ENCODE results near the gene DPY19L2. TPM values are rescaled to one million over a fixed set of nuclear protein-coding genes. Genes with fewer than 3 reads are reported as not detected.
A peak's percentile ranks its signal among the peaks of the same experiment; 100 is the strongest.
"Not testable (repeated sequence)": the region's sequence is repeated elsewhere in the genome, so short reads cannot be mapped to it uniquely, and the experiment has no call there.

DPY19L2 gene
- total RNA-seq, 1 experiment from 2014 or later = not detected

DNA sequence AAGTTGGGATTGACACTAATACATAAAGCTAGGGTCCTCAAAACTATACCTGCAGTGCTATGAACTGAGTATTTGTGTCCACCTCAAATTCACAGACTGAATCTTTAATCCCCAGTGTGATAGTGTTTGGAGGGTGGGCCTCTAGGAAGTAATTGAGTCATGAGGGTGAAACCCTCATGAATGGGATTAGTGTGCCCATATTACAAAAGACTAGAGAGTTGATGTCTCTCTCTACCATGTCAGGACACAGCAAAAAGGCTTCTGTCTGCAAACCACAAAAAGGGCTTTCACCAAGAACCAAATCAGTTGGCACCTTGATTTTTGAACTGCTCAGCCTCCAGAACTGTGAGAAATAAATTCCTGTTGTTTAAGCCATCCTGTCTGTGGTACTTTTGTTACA, 59.0 kb downstream of the DPY19L2 start:
- H3K79me2 ChIP-seq (ENCODE audit: low read depth); H3K4me2 ChIP-seq; H2AFZ ChIP-seq; H3K9me2 ChIP-seq (ENCODE audit: insufficient read depth); DNase-seq; H3K36me3 ChIP-seq (ENCODE audit: low read depth); POLR2A ChIA-PET (ENCODE audit: unreplicated experiment); H3F3A ChIP-seq (ENCODE audit: insufficient read depth, low read depth); CTCF ChIA-PET; H4K20me1 ChIP-seq (ENCODE audit: insufficient read depth); H3K27me3 ChIP-seq (ENCODE audit: insufficient read depth, low read depth); H3K4me3 ChIP-seq; H3K9me3 ChIP-seq (ENCODE audit: insufficient read depth, low read depth); H3K4me1 ChIP-seq (replicated peaks; ENCODE audit: insufficient read depth); BruUV-seq (replicated peaks); intact Hi-C loops (cut with micrococcal nuclease; ENCODE audit: unreplicated experiment); H3K27ac ChIP-seq: not testable (repeated sequence)

DNA sequence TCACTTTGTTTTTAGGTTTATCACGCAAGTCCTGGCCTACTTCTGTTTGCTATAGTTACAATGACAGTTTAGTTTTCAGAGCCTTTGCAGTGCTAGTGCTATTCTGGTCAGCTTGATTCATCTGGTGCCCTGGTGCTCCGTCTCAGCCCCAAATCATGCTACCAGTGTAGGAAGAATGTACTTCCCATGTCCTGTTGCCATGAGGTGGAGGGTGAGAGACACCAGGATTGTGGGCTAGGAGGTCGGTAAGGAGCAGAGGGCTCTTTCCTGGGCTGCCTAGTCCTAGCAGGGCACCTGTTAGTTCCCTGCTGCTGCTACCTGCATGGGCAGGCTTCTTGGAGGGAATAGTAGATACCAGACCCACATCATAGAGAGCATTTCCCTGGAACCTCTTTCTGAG, 63.3 kb downstream of the DPY19L2 start:
- H4K20me1 ChIP-seq (ENCODE audit: insufficient read depth); H3F3A ChIP-seq (ENCODE audit: insufficient read depth, low read depth); H3K27me3 ChIP-seq (ENCODE audit: insufficient read depth, low read depth); H3K9me3 ChIP-seq (ENCODE audit: insufficient read depth, low read depth); POLR2A ChIA-PET (ENCODE audit: unreplicated experiment); H3K4me3 ChIP-seq; H3K4me2 ChIP-seq; intact Hi-C loops (cut with micrococcal nuclease; ENCODE audit: unreplicated experiment); H3K36me3 ChIP-seq (ENCODE audit: low read depth); BruUV-seq (replicated peaks); CTCF ChIA-PET; H3K9me2 ChIP-seq (ENCODE audit: insufficient read depth); H3K79me2 ChIP-seq (ENCODE audit: low read depth); H3K4me1 ChIP-seq (replicated peaks; ENCODE audit: insufficient read depth); DNase-seq; H3K27ac ChIP-seq; H2AFZ ChIP-seq: not testable (repeated sequence)

DNA sequence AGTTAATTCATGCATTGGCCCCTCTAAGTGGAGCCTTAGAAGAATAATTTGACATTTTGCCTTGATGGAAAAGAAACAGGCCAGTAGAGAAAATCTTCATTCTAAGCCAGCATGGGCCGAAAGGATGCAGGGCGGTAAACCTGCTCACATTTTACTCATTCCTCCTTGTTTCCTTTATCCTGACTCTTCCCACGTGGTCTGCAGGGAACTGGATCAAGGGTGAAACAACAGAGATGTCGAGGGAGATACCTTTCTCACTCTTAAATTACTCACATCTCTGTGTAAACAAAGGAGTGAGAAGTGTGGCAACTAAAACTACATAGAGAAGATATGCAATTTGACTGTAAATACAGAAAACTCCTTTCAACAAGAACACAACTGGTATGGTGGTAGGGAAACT, 73.5 kb downstream of the DPY19L2 start:
- H3K9me3 ChIP-seq (ENCODE audit: insufficient read depth, low read depth); CTCF ChIA-PET: not testable (repeated sequence)
- H3K4me2 ChIP-seq = peak overlapping the region; percentile 42

GRCh38 chr12:63584426-63584825, 83.9 kb downstream of the DPY19L2 start:
- H2AFZ ChIP-seq; POLR2A ChIA-PET (ENCODE audit: unreplicated experiment); H3K79me2 ChIP-seq (ENCODE audit: low read depth); CTCF ChIA-PET; BruUV-seq (replicated peaks); H3K27me3 ChIP-seq (ENCODE audit: insufficient read depth, low read depth); H3K9me2 ChIP-seq (ENCODE audit: insufficient read depth); H3K27ac ChIP-seq; H4K20me1 ChIP-seq (ENCODE audit: insufficient read depth); H3K36me3 ChIP-seq (ENCODE audit: low read depth); intact Hi-C loops (cut with micrococcal nuclease; ENCODE audit: unreplicated experiment); H3K4me3 ChIP-seq; H3F3A ChIP-seq (ENCODE audit: insufficient read depth, low read depth); H3K4me1 ChIP-seq (replicated peaks; ENCODE audit: insufficient read depth); H3K9me3 ChIP-seq (ENCODE audit: insufficient read depth, low read depth): not testable (repeated sequence)
- DNase-seq = peak; percentile 22 to 39
- H3K4me2 ChIP-seq = peak overlapping the region; percentile 3; the same call in 1 of the 2 replicates

More for the DNA sequence above, 73.5 kb downstream of the DPY19L2 start:
- H3K36me3 ChIP-seq (ENCODE audit: low read depth); intact Hi-C loops (cut with micrococcal nuclease; ENCODE audit: unreplicated experiment); H3K27me3 ChIP-seq (ENCODE audit: insufficient read depth, low read depth); H2AFZ ChIP-seq; POLR2A ChIA-PET (ENCODE audit: unreplicated experiment); BruUV-seq (replicated peaks); H3K27ac ChIP-seq; H3K4me3 ChIP-seq; H3F3A ChIP-seq (ENCODE audit: insufficient read depth, low read depth); H3K9me2 ChIP-seq (ENCODE audit: insufficient read depth); H4K20me1 ChIP-seq (ENCODE audit: insufficient read depth); H3K79me2 ChIP-seq (ENCODE audit: low read depth): not testable (repeated sequence)
- peaks cover 14% of the 10 kb centered on the region for H3K4me1 ChIP-seq (replicated peaks; ENCODE audit: insufficient read depth)
- DNase-seq = peak; percentile 50 to 79

DNA sequence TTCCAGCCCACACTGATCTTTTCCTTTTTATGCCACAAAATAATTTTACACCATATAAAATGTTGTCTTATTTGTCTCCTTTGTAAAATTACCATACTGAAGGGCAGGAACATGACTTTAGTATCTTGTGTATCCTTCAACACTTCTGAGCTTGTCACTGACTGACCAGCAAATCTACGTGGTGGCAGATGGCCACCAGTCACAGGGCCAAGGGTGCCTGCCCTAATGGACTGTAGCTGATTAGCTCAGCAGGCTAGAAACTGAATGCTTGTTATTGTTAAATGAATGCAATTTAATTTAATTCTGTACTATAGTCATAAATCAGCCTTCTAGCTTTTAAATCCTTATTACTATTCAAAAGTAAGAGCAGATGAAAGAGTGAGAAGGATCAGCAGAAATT, 85.0 kb downstream of the DPY19L2 start:
- H3K4me1 ChIP-seq (replicated peaks; ENCODE audit: insufficient read depth); DNase-seq; BruUV-seq (replicated peaks); H3F3A ChIP-seq (ENCODE audit: insufficient read depth, low read depth); CTCF ChIA-PET; H3K36me3 ChIP-seq (ENCODE audit: low read depth); H2AFZ ChIP-seq; intact Hi-C loops (cut with micrococcal nuclease; ENCODE audit: unreplicated experiment); H3K79me2 ChIP-seq (ENCODE audit: low read depth); H3K27ac ChIP-seq; H3K4me2 ChIP-seq; H3K9me3 ChIP-seq (ENCODE audit: insufficient read depth, low read depth); POLR2A ChIA-PET (ENCODE audit: unreplicated experiment); H3K4me3 ChIP-seq; H3K27me3 ChIP-seq (ENCODE audit: insufficient read depth, low read depth); H4K20me1 ChIP-seq (ENCODE audit: insufficient read depth); H3K9me2 ChIP-seq (ENCODE audit: insufficient read depth): not testable (repeated sequence)

DNA sequence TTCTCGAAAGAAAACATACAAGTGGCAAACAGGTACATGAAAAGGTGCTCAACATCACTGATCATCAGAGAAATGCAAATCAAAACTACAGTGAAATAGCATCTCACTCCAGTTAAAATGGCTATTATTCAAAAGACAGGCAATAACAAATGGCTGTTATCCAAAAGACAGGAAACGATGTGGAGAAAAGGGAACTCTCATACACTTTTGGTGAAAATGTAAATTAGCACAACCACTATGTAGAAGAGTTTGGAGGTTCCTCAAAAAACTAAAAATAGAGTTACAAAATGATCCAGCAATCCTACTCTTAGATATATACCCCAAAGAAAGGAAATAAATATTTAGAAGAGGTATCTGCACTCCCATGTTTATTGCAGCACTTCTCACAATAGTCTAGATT, 90.7 kb downstream of the DPY19L2 start:
- H3K27ac ChIP-seq; H2AFZ ChIP-seq; DNase-seq; CTCF ChIA-PET; H3K4me2 ChIP-seq; H3K9me2 ChIP-seq (ENCODE audit: insufficient read depth); H3F3A ChIP-seq (ENCODE audit: insufficient read depth, low read depth); POLR2A ChIA-PET (ENCODE audit: unreplicated experiment); H3K9me3 ChIP-seq (ENCODE audit: insufficient read depth, low read depth); H3K27me3 ChIP-seq (ENCODE audit: insufficient read depth, low read depth); H3K4me1 ChIP-seq (replicated peaks; ENCODE audit: insufficient read depth); H3K79me2 ChIP-seq (ENCODE audit: low read depth); H3K4me3 ChIP-seq; intact Hi-C loops (cut with micrococcal nuclease; ENCODE audit: unreplicated experiment); BruUV-seq (replicated peaks); H3K36me3 ChIP-seq (ENCODE audit: low read depth); H4K20me1 ChIP-seq (ENCODE audit: insufficient read depth): not testable (repeated sequence)

DNA sequence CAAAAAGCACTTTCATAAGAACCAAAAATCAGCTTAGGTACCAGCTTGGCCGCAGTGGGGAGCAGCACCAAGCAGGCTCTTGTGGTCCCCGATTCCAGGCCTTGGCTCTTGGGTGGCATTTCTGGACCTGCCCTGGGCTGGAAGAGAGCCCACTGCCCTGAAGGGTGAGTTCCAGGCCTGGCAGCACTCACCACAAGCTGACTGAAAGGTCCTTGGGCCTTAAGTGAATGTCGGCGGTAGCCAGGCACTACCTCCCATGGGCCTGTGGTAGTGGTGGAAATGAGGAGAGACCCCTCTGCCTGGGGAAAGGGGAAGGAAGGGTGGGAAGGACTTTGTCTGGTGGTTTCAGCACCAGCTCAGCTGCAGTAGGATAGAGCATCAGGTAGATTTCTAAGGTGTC, 96.3 kb downstream of the DPY19L2 start:
- H3K36me3 ChIP-seq (ENCODE audit: low read depth); DNase-seq; H3K4me3 ChIP-seq; H3K9me2 ChIP-seq (ENCODE audit: insufficient read depth); H3K27me3 ChIP-seq (ENCODE audit: insufficient read depth, low read depth); H3K9me3 ChIP-seq (ENCODE audit: insufficient read depth, low read depth); H3K79me2 ChIP-seq (ENCODE audit: low read depth); H3F3A ChIP-seq (ENCODE audit: insufficient read depth, low read depth); intact Hi-C loops (cut with micrococcal nuclease; ENCODE audit: unreplicated experiment); H2AFZ ChIP-seq; H3K4me2 ChIP-seq; BruUV-seq (replicated peaks); H3K4me1 ChIP-seq (replicated peaks; ENCODE audit: insufficient read depth); POLR2A ChIA-PET (ENCODE audit: unreplicated experiment); H3K27ac ChIP-seq; CTCF ChIA-PET; H4K20me1 ChIP-seq (ENCODE audit: insufficient read depth): not testable (repeated sequence)

DNA sequence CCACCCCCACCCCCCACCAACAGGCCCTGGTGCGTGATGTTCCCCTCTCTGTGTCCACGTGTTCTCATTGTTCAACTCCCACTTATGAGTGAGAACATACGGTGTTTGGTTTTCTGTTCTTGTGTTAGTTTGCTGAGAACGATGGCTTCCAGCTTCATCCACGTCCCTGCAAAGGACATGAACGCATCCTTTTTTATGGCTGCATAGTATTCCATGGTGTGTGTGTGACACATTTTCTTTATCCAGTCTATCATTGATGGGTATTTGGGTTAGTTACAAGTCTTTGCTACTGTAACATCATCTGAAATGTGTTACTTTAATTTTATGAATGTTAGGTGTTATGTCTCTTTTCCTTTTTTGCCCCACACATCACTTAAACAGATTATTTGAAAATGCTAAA, 109.8 kb downstream of the DPY19L2 start:
- BruUV-seq (replicated peaks); H3K4me2 ChIP-seq; H3K9me2 ChIP-seq (ENCODE audit: insufficient read depth); H2AFZ ChIP-seq; H3K36me3 ChIP-seq (ENCODE audit: low read depth); intact Hi-C loops (cut with micrococcal nuclease; ENCODE audit: unreplicated experiment); H3F3A ChIP-seq (ENCODE audit: insufficient read depth, low read depth); H3K4me3 ChIP-seq; H3K27me3 ChIP-seq (ENCODE audit: insufficient read depth, low read depth); H3K27ac ChIP-seq; POLR2A ChIA-PET (ENCODE audit: unreplicated experiment); H3K9me3 ChIP-seq (ENCODE audit: insufficient read depth, low read depth); CTCF ChIA-PET; DNase-seq; H4K20me1 ChIP-seq (ENCODE audit: insufficient read depth); H3K79me2 ChIP-seq (ENCODE audit: low read depth); H3K4me1 ChIP-seq (replicated peaks; ENCODE audit: insufficient read depth): not testable (repeated sequence)
